LoVo (cell line): ENCODE data around the gene RAD18.

Experiments used
- DNase-seq: peaks from one replicate; pipeline ENCODE4 v3.0.0-alpha.2; 2016; ENCODE audit warnings: low spot score

The RAD18 gene

GRCh38 chr3:8964436-8965370 is 1.4 kb upstream of the RAD18 start:
- peak; percentile 92 for DNase-seq

- DNase-seq: no peak
These were observed 928 bp downstream of the RAD18 start for GRCh38 chr3:8962226-8962861.

GRCh38 chr3:8959668-8960067 is 3.6 kb downstream of the RAD18 start:
- DNase-seq: no peak

- no peak for DNase-seq
These were observed 8.1 kb downstream of the RAD18 start for GRCh38 chr3:8954938-8955763.

GRCh38 chr3:8953313-8953712 is 10.0 kb downstream of the RAD18 start:
- no peak for DNase-seq

- DNase-seq: no peak
These were observed 11.1 kb downstream of the RAD18 start for GRCh38 chr3:8952130-8952529.

- DNase-seq: no peak
These were observed 17.2 kb downstream of the RAD18 start for GRCh38 chr3:8945890-8946600.

GRCh38 chr3:8942746-8943488 is 20.4 kb downstream of the RAD18 start:
- no peak for DNase-seq

- no peak for DNase-seq
These were observed 21.2 kb downstream of the RAD18 start for GRCh38 chr3:8942115-8942514.

GRCh38 chr3:8938021-8938420 is 25.3 kb downstream of the RAD18 start:
- DNase-seq: peak; percentile 23

- peak; percentile 46 for DNase-seq
These were observed 25.9 kb downstream of the RAD18 start for GRCh38 chr3:8937064-8938020.

- DNase-seq: no peak
These were observed 30.8 kb downstream of the RAD18 start for GRCh38 chr3:8932507-8932906.

- no peak for DNase-seq
These were observed 31.9 kb downstream of the RAD18 start for GRCh38 chr3:8931342-8931741.

- DNase-seq: no peak
These were observed 33.4 kb downstream of the RAD18 start for GRCh38 chr3:8929860-8930259.

- no peak for DNase-seq
These were observed 48.8 kb downstream of the RAD18 start for GRCh38 chr3:8914491-8914890.

- no peak for DNase-seq
These were observed 51.5 kb downstream of the RAD18 start for GRCh38 chr3:8911781-8912180.

- DNase-seq: no peak
These were observed 54.1 kb downstream of the RAD18 start for GRCh38 chr3:8909160-8909559.

- no peak for DNase-seq
These were observed 60.1 kb downstream of the RAD18 start for GRCh38 chr3:8903191-8903590.

- DNase-seq: no peak
These were observed 62.4 kb downstream of the RAD18 start for GRCh38 chr3:8900869-8901268.

GRCh38 chr3:8899876-8900460 is 63.3 kb downstream of the RAD18 start:
- DNase-seq: no peak
